Right lobe of liver (tissue), 6 donors: ENCODE results near the gene RNF223. TPM values are rescaled to one million over a fixed set of nuclear protein-coding genes. Genes with fewer than 3 reads are reported as not detected.

Experiments used
- ATAC-seq, 4 donors: fragments of 200-7000 bp; cut with Tn5 transposase; one replicate each; pipeline ENCODE4 v1.9.1; 2020; ENCODE audit warnings: mild to moderate bottlenecking in 4 of 4, moderate library complexity in 4 of 4
- DNase-seq, 3 donors: peaks; one replicate each; pipeline ENCODE4 v3.0.0-alpha.2; 2020
- H3K27ac ChIP-seq, 3 donors: fragments of 200-600 bp; one replicate each; pipeline ENCODE4 v1.8.0; 2022
- H3K27me3 ChIP-seq, 2 donors: fragments of 200-600 bp; one replicate each; pipeline ENCODE4 v1.8.0; 2022
- H3K36me3 ChIP-seq, 4 donors: fragments of 200-600 bp; sonication (generic) in 1 of 4; one replicate each; pipeline versions ENCODE4 v1.5.1 to v1.8.0; 2017 to 2022; ENCODE audit warnings: control low read depth in 1 of 4
- H3K4me1 ChIP-seq, 4 donors: fragments of 200-600 bp; sonication (generic) in 1 of 4; one replicate each; pipeline versions ENCODE4 v1.5.1 to v1.8.0; 2017 to 2022; ENCODE audit warnings: control low read depth in 1 of 4
- H3K4me3 ChIP-seq, 3 donors: fragments of 200-600 bp; one replicate each; pipeline ENCODE4 v1.8.0; 2022
- H3K9me3 ChIP-seq, 4 donors: fragments of 200-600 bp; sonication (generic) in 1 of 4; one replicate each; pipeline versions ENCODE4 v1.5.1 to v1.8.0; 2017 to 2022; ENCODE audit warnings: control low read depth in 1 of 4
- CTCF ChIP-seq, 4 donors: fragments of 200-600 bp in 3 of 4; fragments of 450-650 bp in 1 of 4; IDR thresholded peaks; one replicate each; pipeline versions ENCODE4 v1.5.1 to v1.8.0; 2016 to 2022; ENCODE audit warnings: antibody characterized with exemption in 4 of 4, mild to moderate bottlenecking in 2 of 4
- POLR2A ChIP-seq: fragments of 450-650 bp; IDR thresholded peaks from one replicate; pipeline ENCODE4 v1.6.1; 2017; ENCODE audit warnings: antibody characterized with exemption, mild to moderate bottlenecking
- WGBS: methylation state at CpG from one replicate; pipeline ENCODE4 v1.1.6; 2018; ENCODE audit warnings: low coverage, low lambda C conversion rate; ENCODE audit not compliant: insufficient coverage; ENCODE audit errors: missing lambda C conversion rate; 5-methylcytosine and 5-hydroxymethylcytosine counted together
- intact Hi-C, 2 donors: fragments of 100-400 bp; cut with DNase I; formaldehyde crosslinking; loops; one replicate each; pipeline versions ENCODE4 v1.11.2 to v1.14.1; 2022
- total RNA-seq, 6 experiments: library from RNA; depleted of rRNA in 2 of 6; stranded (reverse); fragments of >200 nt in 2 of 6; fragmentation: NEBNext Ultra II Directional in 3 of 6; extraction: Animal tissue kit (Norgen Biotek cat#: 25700) in 3 of 6; gene quantifications; one replicate each; pipeline versions ENCODE4 v1.1.0 to v1.2.4, GENCODE V29; 2016 to 2023
- donor health status: DM: no; HTN: yes; CAD: no.
- donor health status: DM: no; HTN: no; CAD: no.
- donor health status: DM: no; HTN: no; CAD: no.
- donor health status: DM: no; HTN: yes; CAD: no.
- donor health status: DM: no; HTN: yes; CAD: no.

Gene RNF223
- total RNA-seq, 6 experiments from 2014 or later: not detected

- no peak for ATAC-seq
- H3K36me3 ChIP-seq: no peaks in the 10 kb centered on the region
- TF ChIP-seq CTCF (IDR thresholded peaks at IDR 0.05): no peak
- no peak for TF ChIP-seq POLR2A
- H3K27ac ChIP-seq: no peak overlapping the region
- no CpG with 5 or more reads among the region's 38 CpGs for WGBS
- no peaks in the 10 kb centered on the region for H3K9me3 ChIP-seq
- peak in 1 of 3 donors; percentile 52 for DNase-seq
- peaks cover 0 to 8% (median 5%) of the 10 kb centered on the region in 4 donors for H3K4me1 ChIP-seq
- no peak overlapping the region for H3K4me3 ChIP-seq
- H3K27me3 ChIP-seq: no peaks in the 10 kb centered on the region
- intact Hi-C loops: no loop called here
Observed at GRCh38 chr1:1084372-1085170, 10.5 kb upstream of the RNF223 start.

GRCh38 chr1:1083416-1084371 is 9.6 kb upstream of the RNF223 start:
- intact Hi-C loops: no loop called here
- Histone ChIP-seq H3K27me3 (no peaks in the 10 kb centered on the region), H3K9me3 (no peaks in the 10 kb centered on the region), H3K27ac (no peak overlapping the region), H3K4me1 (peaks cover 0 to 11% (median 7%) of the 10 kb centered on the region in 4 donors), H3K36me3 (no peaks in the 10 kb centered on the region), H3K4me3 (no peak overlapping the region)
- DNase-seq (peak in 1 of 3 donors; percentile 43), ATAC-seq (no peak)
- WGBS: 95% methylated on average over 8 of the region's 43 CpGs
- TF ChIP-seq CTCF (IDR thresholded peaks at IDR 0.05) (no peak), POLR2A (no peak)

- peak in 2 of 3 donors; percentile 20 to 46 for DNase-seq
- TF ChIP-seq POLR2A (no peak), CTCF (IDR thresholded peaks at IDR 0.05) (no peak)
- Histone ChIP-seq H3K36me3 (no peaks in the 10 kb centered on the region), H3K4me1 (peaks cover 0 to 11% (median 7%) of the 10 kb centered on the region in 4 donors), H3K4me3 (no peak overlapping the region), H3K27ac (no peak overlapping the region), H3K27me3 (no peaks in the 10 kb centered on the region), H3K9me3 (no peaks in the 10 kb centered on the region)
- no peak for ATAC-seq
- intact Hi-C loops: no loop called here
- 95% methylated on average over 4 of the region's 40 CpGs for WGBS
Observed at GRCh38 chr1:1082776-1083415, 8.8 kb upstream of the RNF223 start.

GRCh38 chr1:1082239-1082775 is 8.2 kb upstream of the RNF223 start:
- DNase-seq: peak in 2 of 3 donors; percentile 37 to 38
- H3K9me3 ChIP-seq: no peaks in the 10 kb centered on the region
- no peak overlapping the region for H3K4me3 ChIP-seq
- WGBS: no CpG with 5 or more reads among the region's 27 CpGs
- H3K27ac ChIP-seq: no peak overlapping the region
- intact Hi-C loops: no loop called here
- no peaks in the 10 kb centered on the region for H3K36me3 ChIP-seq
- TF ChIP-seq CTCF (IDR thresholded peaks at IDR 0.05): no peak
- no peak for TF ChIP-seq POLR2A
- H3K4me1 ChIP-seq: peaks cover 0 to 11% (median 7%) of the 10 kb centered on the region in 4 donors
- H3K27me3 ChIP-seq: no peaks in the 10 kb centered on the region
- no peak for ATAC-seq
